Dedifferentiated amniotic fluid mesenchymal stem cell (primary cell): ENCODE measurements around the gene MUC2.

ENCODE experiments used
- DNase-seq: peaks from one replicate; pipeline ENCODE4 v3.0.0-alpha.2; 2016; ENCODE audit errors: extremely low spot score

MUC2 gene

GRCh38 chr11:1087279-1087960 lies 12.7 kb downstream of the MUC2 start:
- no peak for DNase-seq

GRCh38 chr11:1087961-1088926 lies 13.6 kb downstream of the MUC2 start:
- no peak for DNase-seq

- DNase-seq = no peak
These were observed 14.5 kb downstream of the MUC2 start for GRCh38 chr11:1088927-1089737.

GRCh38 chr11:1089738-1090599 lies 15.3 kb downstream of the MUC2 start:
- no peak for DNase-seq

- no peak for DNase-seq
These were observed 16.1 kb downstream of the MUC2 start for GRCh38 chr11:1090600-1091331.

GRCh38 chr11:1091332-1092083 lies 16.8 kb downstream of the MUC2 start:
- no peak for DNase-seq

- DNase-seq = no peak
These were observed 17.5 kb downstream of the MUC2 start for GRCh38 chr11:1092145-1092670.

- DNase-seq = no peak
These were observed 18.2 kb downstream of the MUC2 start for GRCh38 chr11:1092919-1093318.

- DNase-seq = no peak
These were observed 25.1 kb downstream of the MUC2 start for GRCh38 chr11:1099519-1100355.

GRCh38 chr11:1100417-1101245 lies 26.0 kb downstream of the MUC2 start:
- DNase-seq = no peak

GRCh38 chr11:1101318-1102089 lies 26.8 kb downstream of the MUC2 start:
- DNase-seq = no peak

- DNase-seq = no peak
These were observed 27.7 kb downstream of the MUC2 start for GRCh38 chr11:1102221-1102971.

- DNase-seq = no peak
These were observed 28.3 kb downstream of the MUC2 start for GRCh38 chr11:1102996-1103395.

- no peak for DNase-seq
These were observed 29.0 kb downstream of the MUC2 start for GRCh38 chr11:1103401-1104360.
